ENCODE data around the gene FASTK. TPM values are rescaled to one million over a fixed set of nuclear protein-coding genes. Genes with fewer than 3 reads are reported as not detected.

Gene FASTK
- total RNA-seq, 2 donors from 2014 or later = 64.0 to 71.0 TPM

- H3K27me3 Mint-ChIP-seq (ENCODE audit: insufficient read depth) = no peaks in the 10 kb centered on the region
- H3K9me3 Mint-ChIP-seq = no peaks in the 10 kb centered on the region
- H3K4me3 Mint-ChIP-seq = no peak overlapping the region
- Histone ChIP-seq H3K4me1 (ENCODE audit: control insufficient read depth, insufficient read depth, low read length) (peaks cover 14% of the 10 kb centered on the region), H3K9ac (ENCODE audit: extremely low read depth, low read length, poor library complexity, severe bottlenecking) (no peak overlapping the region), H3K27ac (ENCODE audit: low read depth, low read length) (no peak overlapping the region), H3K9me3 (ENCODE audit: control insufficient read depth, low read length) (no peaks in the 10 kb centered on the region), H3K36me3 (ENCODE audit: control insufficient read depth, insufficient read depth, low read length) (peaks cover 31% of the 10 kb centered on the region), H3K27me3 (ENCODE audit: control insufficient read depth, insufficient read depth, low read length, poor library complexity, severe bottlenecking) (no peaks in the 10 kb centered on the region), H3K4me3 (ENCODE audit: low read length) (no peak overlapping the region)
- H3K36me3 Mint-ChIP-seq (ENCODE audit: low read depth) = peaks cover 25% of the 10 kb centered on the region
- no peak for DNase-seq
- 91 to 100% methylated on average over 4 to 7 of the region's 7 CpGs for WGBS, 2 experiments (ENCODE audit: insufficient coverage in 1 of 2, insufficient read length in 1 of 2)
- TF ChIP-seq CTCF (conservative IDR thresholded peaks at IDR 0.05) = no peak
- H3K4me1 Mint-ChIP-seq = peaks cover 23% of the 10 kb centered on the region
- H3K27ac Mint-ChIP-seq = no peak overlapping the region
Measured at GRCh38 chr7:151091003-151091402, 10.4 kb upstream of the FASTK start.

GRCh38 chr7:151089893-151090730 lies 9.5 kb upstream of the FASTK start:
- H3K4me3 Mint-ChIP-seq = no peak overlapping the region
- TF ChIP-seq CTCF (conservative IDR thresholded peaks at IDR 0.05) = no peak
- H3K9me3 Mint-ChIP-seq = no peaks in the 10 kb centered on the region
- peaks cover 14% of the 10 kb centered on the region for H3K4me1 ChIP-seq (ENCODE audit: control insufficient read depth, insufficient read depth, low read length)
- no peaks in the 10 kb centered on the region for H3K27me3 ChIP-seq (ENCODE audit: control insufficient read depth, insufficient read depth, low read length, poor library complexity, severe bottlenecking)
- peaks cover 30% of the 10 kb centered on the region for H3K4me1 Mint-ChIP-seq
- peaks cover 31% of the 10 kb centered on the region for H3K36me3 ChIP-seq (ENCODE audit: control insufficient read depth, insufficient read depth, low read length)
- H3K36me3 Mint-ChIP-seq (ENCODE audit: low read depth) = peaks cover 22% of the 10 kb centered on the region
- H3K27me3 Mint-ChIP-seq (ENCODE audit: insufficient read depth) = no peaks in the 10 kb centered on the region
- no peak overlapping the region for H3K27ac Mint-ChIP-seq
- no peak overlapping the region for H3K9ac ChIP-seq (ENCODE audit: extremely low read depth, low read length, poor library complexity, severe bottlenecking)
- 78 to 86% methylated on average over 8 to 20 of the region's 22 CpGs for WGBS, 2 experiments (ENCODE audit: insufficient coverage in 1 of 2, insufficient read length in 1 of 2)
- H3K9me3 ChIP-seq (ENCODE audit: control insufficient read depth, low read length) = no peaks in the 10 kb centered on the region
- no peak overlapping the region for H3K4me3 ChIP-seq (ENCODE audit: low read length)
- peak overlapping the region; percentile 80 for H3K27ac ChIP-seq (ENCODE audit: low read depth, low read length)
- no peak for DNase-seq

- Mint-ChIP-seq H3K4me3 (peak overlapping the region; percentile 78), H3K9me3 (no peaks in the 10 kb centered on the region), H3K27me3 (ENCODE audit: insufficient read depth) (peaks cover 1% of the 10 kb centered on the region), H3K4me1 (peaks cover 34% of the 10 kb centered on the region), H3K36me3 (ENCODE audit: low read depth) (peaks cover 20% of the 10 kb centered on the region), H3K27ac (peak overlapping the region; percentile 81)
- Histone ChIP-seq H3K9ac (ENCODE audit: extremely low read depth, low read length, poor library complexity, severe bottlenecking) (no peak overlapping the region), H3K27ac (ENCODE audit: low read depth, low read length) (peak overlapping the region; percentile 80), H3K4me1 (ENCODE audit: control insufficient read depth, insufficient read depth, low read length) (peaks cover 14% of the 10 kb centered on the region), H3K4me3 (ENCODE audit: low read length) (peak overlapping the region; percentile 91), H3K9me3 (ENCODE audit: control insufficient read depth, low read length) (no peaks in the 10 kb centered on the region), H3K36me3 (ENCODE audit: control insufficient read depth, insufficient read depth, low read length) (peaks cover 26% of the 10 kb centered on the region), H3K27me3 (ENCODE audit: control insufficient read depth, insufficient read depth, low read length, poor library complexity, severe bottlenecking) (peaks cover 3% of the 10 kb centered on the region)
- 41 to 48% methylated on average over 22 to 30 of the region's 30 CpGs for WGBS, 2 experiments (ENCODE audit: insufficient coverage in 1 of 2, insufficient read length in 1 of 2)
- no peak for DNase-seq
- TF ChIP-seq CTCF (conservative IDR thresholded peaks at IDR 0.05) = no peak
Measured at GRCh38 chr7:151088856-151089699, 8.5 kb upstream of the FASTK start.
